ENCODE measurements around the gene MYO15B.

DNA sequence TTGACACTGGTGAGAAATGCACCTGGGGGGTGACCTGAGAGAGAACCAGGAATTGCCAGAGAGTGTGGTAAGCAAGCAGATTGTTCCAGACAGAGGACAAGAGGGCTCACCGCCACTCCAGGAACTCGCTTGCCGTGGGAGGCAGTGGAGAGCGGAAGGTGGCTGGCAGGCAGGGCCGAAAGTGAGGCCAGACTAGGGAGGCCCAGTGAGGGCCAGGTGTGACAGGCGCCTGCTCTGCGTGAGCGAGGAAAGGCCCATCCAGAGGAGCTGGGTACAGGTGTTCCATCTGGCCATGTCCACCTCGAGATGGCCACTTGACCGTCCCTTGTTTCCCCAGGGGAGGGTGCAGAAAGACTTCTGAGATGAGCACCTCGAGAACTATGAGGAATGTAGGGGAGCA, 11.9 kb upstream of the MYO15B start:
- TF ChIP-seq, protein P1, sequence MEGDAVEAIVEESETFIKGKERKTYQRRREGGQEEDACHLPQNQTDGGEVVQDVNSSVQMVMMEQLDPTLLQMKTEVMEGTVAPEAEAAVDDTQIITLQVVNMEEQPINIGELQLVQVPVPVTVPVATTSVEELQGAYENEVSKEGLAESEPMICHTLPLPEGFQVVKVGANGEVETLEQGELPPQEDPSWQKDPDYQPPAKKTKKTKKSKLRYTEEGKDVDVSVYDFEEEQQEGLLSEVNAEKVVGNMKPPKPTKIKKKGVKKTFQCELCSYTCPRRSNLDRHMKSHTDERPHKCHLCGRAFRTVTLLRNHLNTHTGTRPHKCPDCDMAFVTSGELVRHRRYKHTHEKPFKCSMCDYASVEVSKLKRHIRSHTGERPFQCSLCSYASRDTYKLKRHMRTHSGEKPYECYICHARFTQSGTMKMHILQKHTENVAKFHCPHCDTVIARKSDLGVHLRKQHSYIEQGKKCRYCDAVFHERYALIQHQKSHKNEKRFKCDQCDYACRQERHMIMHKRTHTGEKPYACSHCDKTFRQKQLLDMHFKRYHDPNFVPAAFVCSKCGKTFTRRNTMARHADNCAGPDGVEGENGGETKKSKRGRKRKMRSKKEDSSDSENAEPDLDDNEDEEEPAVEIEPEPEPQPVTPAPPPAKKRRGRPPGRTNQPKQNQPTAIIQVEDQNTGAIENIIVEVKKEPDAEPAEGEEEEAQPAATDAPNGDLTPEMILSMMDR (IDR thresholded peaks at IDR 0.05; ENCODE audit: poor library complexity) = no peak
- no peak for TF ChIP-seq EZH2 (IDR thresholded peaks at IDR 0.05; ENCODE audit: borderline replicate concordance)
